K562 (cell line): ENCODE data around the gene SLC22A23. TPM values are rescaled to one million over a fixed set of nuclear protein-coding genes. Genes with fewer than 3 reads are reported as not detected.

Experiments
- ATF1 ChIP-seq, 2 experiments: fragments of 450-650 bp in 1 of 2; IDR thresholded peaks; 2 replicates each; pipeline ENCODE4 v1.6.1; 2016; ENCODE audit warnings: missing compliant biosample characterization in 1 of 2, missing genetic modification characterization in 1 of 2
- ATF7 ChIP-seq: fragments of 450-650 bp; IDR thresholded peaks from 2 replicates; pipeline ENCODE4 v1.7.1; 2014; ENCODE audit warnings: mild to moderate bottlenecking, moderate library complexity
- CEBPB ChIP-seq: fragments of 450-650 bp; IDR thresholded peaks from 2 replicates; pipeline ENCODE4 v1.6.1; 2016; ENCODE audit warnings: missing genetic modification characterization, missing compliant biosample characterization
- CEBPG ChIP-seq, 3 experiments: fragments of 200-800 bp in 1 of 3; sonication (Bioruptor generic) in 1 of 3; sonication (generic) in 1 of 3; formaldehyde crosslinking in 1 of 3; IDR thresholded peaks in 2 of 3; conservative IDR thresholded peaks in 1 of 3; 2 replicates each; pipeline versions ENCODE4 v1.6.1 to v1.8.0; 2016 to 2022; ENCODE audit warnings: missing compliant biosample characterization in 2 of 3, missing genetic modification characterization in 2 of 3, mild to moderate bottlenecking in 1 of 3, missing genetic modification reagents in 1 of 3
- CHD4 ChIP-seq: fragments of 200-600 bp; sonication (generic); IDR thresholded peaks from 3 replicates; pipeline ENCODE4 v1.6.1; 2012; ENCODE audit warnings: low read depth, mild to moderate bottlenecking, mixed read lengths, low read length, inconsistent platforms; ENCODE audit not compliant: insufficient read depth, insufficient replicate concordance, poor library complexity, severe bottlenecking
- CTCFL ChIP-seq: IDR thresholded peaks from 2 replicates; pipeline ENCODE4 v1.6.1; 2011; ENCODE audit warnings: borderline replicate concordance, low read depth, mild to moderate bottlenecking, moderate library complexity, low read length; ENCODE audit not compliant: insufficient read depth, poor library complexity, severe bottlenecking
- ELF1 ChIP-seq: fragments of 200-800 bp; sonication (Bioruptor generic); IDR thresholded peaks from 2 replicates; pipeline ENCODE4 v1.6.1; 2016; ENCODE audit warnings: missing genetic modification characterization, missing compliant biosample characterization
- ERF ChIP-seq: fragments of 450-650 bp; formaldehyde crosslinking; IDR thresholded peaks from 2 replicates; pipeline ENCODE4 v1.4.0; 2020; ENCODE audit warnings: mild to moderate bottlenecking, mixed read lengths
- FOSL1 ChIP-seq: fragments of 200-800 bp; sonication (Bioruptor generic); conservative IDR thresholded peaks from 2 replicates; pipeline ENCODE4 v1.6.1; 2016; ENCODE audit warnings: missing genetic modification characterization, missing compliant biosample characterization
- GATAD2B ChIP-seq: fragments of 450-650 bp; IDR thresholded peaks from 2 replicates; pipeline ENCODE4 v1.6.1; 2017; ENCODE audit warnings: mild to moderate bottlenecking, borderline replicate concordance
- ILF3 ChIP-seq: fragments of 450-650 bp; IDR thresholded peaks from 2 replicates; pipeline ENCODE4 v1.6.1; 2018; ENCODE audit warnings: antibody characterized with exemption, mild to moderate bottlenecking, moderate library complexity, borderline replicate concordance
- KHSRP ChIP-seq: fragments of 450-650 bp; IDR thresholded peaks from 2 replicates; pipeline ENCODE4 v1.6.1; 2017
- KLF1 ChIP-seq: fragments of 450-650 bp; IDR thresholded peaks from 2 replicates; pipeline ENCODE4 v1.6.1; 2016; ENCODE audit warnings: missing genetic modification characterization, missing compliant biosample characterization
- MAFF ChIP-seq: IDR thresholded peaks from 2 replicates; pipeline ENCODE4 v1.6.1; 2012; ENCODE audit warnings: low read length, improper control_type of control experiment
- MCM5 ChIP-seq: fragments of 450-650 bp; IDR thresholded peaks from 2 replicates; pipeline ENCODE4 v1.6.1; 2016; ENCODE audit warnings: low read depth
- PTRF ChIP-seq: fragments of 450-650 bp; IDR thresholded peaks from 2 replicates; pipeline ENCODE4 v1.6.1; 2016; ENCODE audit warnings: mild to moderate bottlenecking, missing genetic modification characterization, missing compliant biosample characterization
- RHOXF2B ChIP-seq: fragments of 250-450 bp; sonication (Bioruptor Pico); conservative IDR thresholded peaks from 2 replicates; pipeline ENCODE4 v1.5.1; 2021
- SP1 ChIP-seq: sonication (generic); formaldehyde crosslinking; IDR thresholded peaks from 2 replicates; pipeline ENCODE4 v1.8.1; 2022; ENCODE audit warnings: mild to moderate bottlenecking, missing genetic modification reagents
- SREBF1 ChIP-seq: fragments of 150-350 bp; IDR thresholded peaks from 2 replicates; pipeline ENCODE4 v1.6.1; 2014; ENCODE audit warnings: antibody characterized with exemption, low read depth, low read length, borderline replicate concordance
- STAT5A ChIP-seq: IDR thresholded peaks from 2 replicates; pipeline ENCODE4 v1.6.1; 2012; ENCODE audit warnings: low read length, inconsistent platforms, borderline replicate concordance
- TRIM28 ChIP-seq: fragments of 450-650 bp; IDR thresholded peaks from 2 replicates; pipeline ENCODE4 v1.6.1; 2017
- ZFX ChIP-seq: sonication (generic); formaldehyde crosslinking; IDR thresholded peaks from 2 replicates; pipeline ENCODE4 v1.8.0; 2022; ENCODE audit warnings: mild to moderate bottlenecking, missing genetic modification reagents, moderate library complexity
- ZNF274 ChIP-seq: IDR thresholded peaks from 2 replicates; pipeline ENCODE4 v1.6.1; 2011; ENCODE audit warnings: low read depth, mild to moderate bottlenecking, low read length, moderate library complexity, borderline replicate concordance
- ZNF324 ChIP-seq: fragments of 250-450 bp; sonication (Bioruptor Pico); IDR thresholded peaks from 2 replicates; pipeline ENCODE4 v1.4.0; 2020; ENCODE audit warnings: mild to moderate bottlenecking
- ZNF41 ChIP-seq: fragments of 250-450 bp; sonication (Bioruptor Pico); conservative IDR thresholded peaks from 2 replicates; pipeline ENCODE4 v1.4.0; 2020; ENCODE audit warnings: mild to moderate bottlenecking
- polyA plus RNA-seq, 8 experiments: library from polyadenylated mRNA; depleted of rRNA in 4 of 8; stranded (reverse) in 5 of 8; unstranded in 3 of 8; fragments of >200 nt; fragmentation: Nextera tagmentation in 2 of 8; fragmentation: Illumina TruSeq in 1 of 8; extraction: Ambion mirVana in 2 of 8; extraction: Trizol in 1 of 8; gene quantifications; 2 replicates each; pipeline versions ENCODE4 v1.2.1 to v1.2.3, GENCODE V29; 2011 to 2014; ENCODE audit warnings: inconsistent platforms in 1 of 8, missing spikeins in 1 of 8
- total RNA-seq, 7 experiments: library from RNA; depleted of rRNA in 6 of 7; stranded (reverse); fragments of >200 nt in 6 of 7; fragmentation: Illumina TruSeq in 2 of 7; extraction: Trizol in 2 of 7; gene quantifications; 2 replicates each; pipeline versions ENCODE4 v1.2.1 to v1.2.3, GENCODE V29; 2011 to 2021; ENCODE audit warnings: low replicate concordance in 1 of 7
- TF ChIP-seq, protein P1 (sequence below), 3 experiments: IDR thresholded peaks in 2 of 3; conservative IDR thresholded peaks in 1 of 3; 2 replicates each; pipeline ENCODE4 v1.5.1; 2011 to 2012; ENCODE audit warnings: low read length in 3 of 3, mild to moderate bottlenecking in 3 of 3, control low read depth in 2 of 3, improper control_type of control experiment in 1 of 3, inconsistent platforms in 1 of 3, low read depth in 1 of 3, mixed read lengths in 1 of 3, moderate library complexity in 1 of 3; ENCODE audit not compliant: insufficient read depth in 2 of 3

SLC22A23 gene
- total and polyA plus RNA-seq, 9 of the 15 experiments (the other 6 are each of a cell fraction or from before 2014, with no cell fraction given): 0.30 to 8.7 (median 2.5) TPM

GRCh38 chr6:3405679-3406078, 51.2 kb downstream of the SLC22A23 start (continued):
- TF ChIP-seq KHSRP: no peak
- TF ChIP-seq, protein P1, sequence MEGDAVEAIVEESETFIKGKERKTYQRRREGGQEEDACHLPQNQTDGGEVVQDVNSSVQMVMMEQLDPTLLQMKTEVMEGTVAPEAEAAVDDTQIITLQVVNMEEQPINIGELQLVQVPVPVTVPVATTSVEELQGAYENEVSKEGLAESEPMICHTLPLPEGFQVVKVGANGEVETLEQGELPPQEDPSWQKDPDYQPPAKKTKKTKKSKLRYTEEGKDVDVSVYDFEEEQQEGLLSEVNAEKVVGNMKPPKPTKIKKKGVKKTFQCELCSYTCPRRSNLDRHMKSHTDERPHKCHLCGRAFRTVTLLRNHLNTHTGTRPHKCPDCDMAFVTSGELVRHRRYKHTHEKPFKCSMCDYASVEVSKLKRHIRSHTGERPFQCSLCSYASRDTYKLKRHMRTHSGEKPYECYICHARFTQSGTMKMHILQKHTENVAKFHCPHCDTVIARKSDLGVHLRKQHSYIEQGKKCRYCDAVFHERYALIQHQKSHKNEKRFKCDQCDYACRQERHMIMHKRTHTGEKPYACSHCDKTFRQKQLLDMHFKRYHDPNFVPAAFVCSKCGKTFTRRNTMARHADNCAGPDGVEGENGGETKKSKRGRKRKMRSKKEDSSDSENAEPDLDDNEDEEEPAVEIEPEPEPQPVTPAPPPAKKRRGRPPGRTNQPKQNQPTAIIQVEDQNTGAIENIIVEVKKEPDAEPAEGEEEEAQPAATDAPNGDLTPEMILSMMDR (IDR thresholded peaks at IDR 0.05 in 2 of 3, conservative IDR thresholded peaks at IDR 0.05 in 1 of 3; ENCODE audit: insufficient read depth in 2 of 3, low read depth in 1 of 3, low read length in 3 of 3): no peak
- no peak for TF ChIP-seq ILF3
- no peak for TF ChIP-seq STAT5A
- TF ChIP-seq CTCFL: no peak
- TF ChIP-seq CEBPB: peak; percentile 65
- no peak for TF ChIP-seq ERF (CRISPR knock-in tag)
- TF ChIP-seq GATAD2B: no peak
- TF ChIP-seq RHOXF2B (CRISPR knock-in tag): no peak
- no peak for TF ChIP-seq KLF1 (tag)
- no peak for TF ChIP-seq ZNF324 (CRISPR knock-in tag)
- no peak for TF ChIP-seq ZFX
- TF ChIP-seq TRIM28: no peak
- no peak for TF ChIP-seq ZNF41 (CRISPR knock-in tag)
- no peak for TF ChIP-seq SP1 (CRISPR knock-in tag)
- TF ChIP-seq PTRF (tag): no peak
- TF ChIP-seq ZNF274: no peak
- no peak for TF ChIP-seq CHD4
- no peak for TF ChIP-seq ELF1
- no peak for TF ChIP-seq MCM5
- no peak for TF ChIP-seq ATF7
- TF ChIP-seq CEBPG (CRISPR knock-in tag; IDR thresholded peaks at IDR 0.05): no peak
- TF ChIP-seq CEBPG (tag; conservative IDR thresholded peaks at IDR 0.05 in 1 of 2, IDR thresholded peaks at IDR 0.05 in 1 of 2): peak in 1 of 2 experiments; percentile 49; a peak in 1 of 4 replicates
- no peak for TF ChIP-seq SREBF1
- TF ChIP-seq ATF1 (CRISPR knock-in tag; IDR thresholded peaks at IDR 0.05): no peak
- TF ChIP-seq ATF1 (tag; IDR thresholded peaks at IDR 0.05): no peak
- peak; percentile 40; the same call in 1 of the 2 replicates for TF ChIP-seq MAFF
- TF ChIP-seq FOSL1 (tag): no peak
